K562 (cell line): ENCODE measurements around the gene NTRK3. TPM values are rescaled to one million over a fixed set of nuclear protein-coding genes. Genes with fewer than 3 reads are reported as not detected.

Experiments used
- CHD4 ChIP-seq: fragments of 200-600 bp; sonication (generic); IDR thresholded peaks from 3 replicates; pipeline ENCODE4 v1.6.1; 2012; ENCODE audit warnings: low read depth, mild to moderate bottlenecking, mixed read lengths, low read length, inconsistent platforms; ENCODE audit not compliant: insufficient read depth, insufficient replicate concordance, poor library complexity, severe bottlenecking
- CSDE1 ChIP-seq, 2 experiments: fragments of 450-650 bp; IDR thresholded peaks; 2 replicates each; pipeline ENCODE4 v1.6.1; 2016; ENCODE audit warnings: mild to moderate bottlenecking in 1 of 2
- SMAD1 ChIP-seq: fragments of 150-350 bp; IDR thresholded peaks from 2 replicates; pipeline ENCODE4 v1.6.1; 2014; ENCODE audit warnings: low read length, low read depth; ENCODE audit not compliant: partially characterized antibody
- SRSF9 ChIP-seq: fragments of 200-400 bp; formaldehyde crosslinking; IDR thresholded peaks from 2 replicates; pipeline ENCODE4 v1.6.1; 2017; ENCODE audit warnings: low read depth, low read length, borderline replicate concordance
- ZNF253 ChIP-seq: fragments of 250-450 bp; sonication (Bioruptor Pico); conservative IDR thresholded peaks from 2 replicates; pipeline ENCODE4 v1.6.1; 2021; ENCODE audit warnings: mild to moderate bottlenecking
- ZNF507 ChIP-seq: conservative IDR thresholded peaks from 2 replicates; pipeline ENCODE4 v1.6.1; 2017; ENCODE audit warnings: missing genetic modification characterization, missing compliant biosample characterization
- polyA plus RNA-seq, 8 experiments: library from polyadenylated mRNA; depleted of rRNA in 4 of 8; stranded (reverse) in 5 of 8; unstranded in 3 of 8; fragments of >200 nt; fragmentation: Nextera tagmentation in 2 of 8; fragmentation: Illumina TruSeq in 1 of 8; extraction: Ambion mirVana in 2 of 8; extraction: Trizol in 1 of 8; gene quantifications; 2 replicates each; pipeline versions ENCODE4 v1.2.1 to v1.2.3, GENCODE V29; 2011 to 2014; ENCODE audit warnings: inconsistent platforms in 1 of 8, missing spikeins in 1 of 8
- total RNA-seq, 7 experiments: library from RNA; depleted of rRNA in 6 of 7; stranded (reverse); fragments of >200 nt in 6 of 7; fragmentation: Illumina TruSeq in 2 of 7; extraction: Trizol in 2 of 7; gene quantifications; 2 replicates each; pipeline versions ENCODE4 v1.2.1 to v1.2.3, GENCODE V29; 2011 to 2021; ENCODE audit warnings: low replicate concordance in 1 of 7
- TF ChIP-seq, protein P1 (sequence below): sonication (generic); formaldehyde crosslinking; IDR thresholded peaks from 2 replicates; pipeline ENCODE4 v1.8.0; 2023; ENCODE audit warnings: missing genetic modification reagents, mild to moderate bottlenecking, borderline replicate concordance

NTRK3 gene
- total and polyA plus RNA-seq, 9 of the 15 experiments (the other 6 are each of a cell fraction or from before 2014, with no cell fraction given): 0.11 to 0.13 TPM; not detected in 7

DNA sequence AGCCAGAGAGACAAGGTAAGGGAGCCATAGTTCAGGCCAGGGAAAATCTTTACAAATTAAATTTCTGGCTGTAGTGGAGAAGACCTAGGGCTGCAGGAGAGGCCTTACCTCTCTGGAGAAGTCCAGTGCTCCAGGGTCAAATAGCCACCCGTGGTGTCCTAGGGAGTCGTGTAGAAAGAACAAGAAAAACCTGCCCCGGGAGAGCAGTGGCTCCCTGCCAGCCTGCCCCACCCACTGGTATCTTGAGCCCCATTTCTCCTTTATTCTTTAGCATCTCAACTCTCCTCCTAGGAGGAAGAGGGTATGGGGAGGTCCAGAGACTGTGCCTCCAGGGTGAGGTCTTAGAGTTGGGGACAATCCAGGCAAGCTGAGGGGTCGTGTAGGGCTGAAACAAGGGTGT is 32.1 kb upstream of the NTRK3 start (continued):
- TF ChIP-seq, protein P1, sequence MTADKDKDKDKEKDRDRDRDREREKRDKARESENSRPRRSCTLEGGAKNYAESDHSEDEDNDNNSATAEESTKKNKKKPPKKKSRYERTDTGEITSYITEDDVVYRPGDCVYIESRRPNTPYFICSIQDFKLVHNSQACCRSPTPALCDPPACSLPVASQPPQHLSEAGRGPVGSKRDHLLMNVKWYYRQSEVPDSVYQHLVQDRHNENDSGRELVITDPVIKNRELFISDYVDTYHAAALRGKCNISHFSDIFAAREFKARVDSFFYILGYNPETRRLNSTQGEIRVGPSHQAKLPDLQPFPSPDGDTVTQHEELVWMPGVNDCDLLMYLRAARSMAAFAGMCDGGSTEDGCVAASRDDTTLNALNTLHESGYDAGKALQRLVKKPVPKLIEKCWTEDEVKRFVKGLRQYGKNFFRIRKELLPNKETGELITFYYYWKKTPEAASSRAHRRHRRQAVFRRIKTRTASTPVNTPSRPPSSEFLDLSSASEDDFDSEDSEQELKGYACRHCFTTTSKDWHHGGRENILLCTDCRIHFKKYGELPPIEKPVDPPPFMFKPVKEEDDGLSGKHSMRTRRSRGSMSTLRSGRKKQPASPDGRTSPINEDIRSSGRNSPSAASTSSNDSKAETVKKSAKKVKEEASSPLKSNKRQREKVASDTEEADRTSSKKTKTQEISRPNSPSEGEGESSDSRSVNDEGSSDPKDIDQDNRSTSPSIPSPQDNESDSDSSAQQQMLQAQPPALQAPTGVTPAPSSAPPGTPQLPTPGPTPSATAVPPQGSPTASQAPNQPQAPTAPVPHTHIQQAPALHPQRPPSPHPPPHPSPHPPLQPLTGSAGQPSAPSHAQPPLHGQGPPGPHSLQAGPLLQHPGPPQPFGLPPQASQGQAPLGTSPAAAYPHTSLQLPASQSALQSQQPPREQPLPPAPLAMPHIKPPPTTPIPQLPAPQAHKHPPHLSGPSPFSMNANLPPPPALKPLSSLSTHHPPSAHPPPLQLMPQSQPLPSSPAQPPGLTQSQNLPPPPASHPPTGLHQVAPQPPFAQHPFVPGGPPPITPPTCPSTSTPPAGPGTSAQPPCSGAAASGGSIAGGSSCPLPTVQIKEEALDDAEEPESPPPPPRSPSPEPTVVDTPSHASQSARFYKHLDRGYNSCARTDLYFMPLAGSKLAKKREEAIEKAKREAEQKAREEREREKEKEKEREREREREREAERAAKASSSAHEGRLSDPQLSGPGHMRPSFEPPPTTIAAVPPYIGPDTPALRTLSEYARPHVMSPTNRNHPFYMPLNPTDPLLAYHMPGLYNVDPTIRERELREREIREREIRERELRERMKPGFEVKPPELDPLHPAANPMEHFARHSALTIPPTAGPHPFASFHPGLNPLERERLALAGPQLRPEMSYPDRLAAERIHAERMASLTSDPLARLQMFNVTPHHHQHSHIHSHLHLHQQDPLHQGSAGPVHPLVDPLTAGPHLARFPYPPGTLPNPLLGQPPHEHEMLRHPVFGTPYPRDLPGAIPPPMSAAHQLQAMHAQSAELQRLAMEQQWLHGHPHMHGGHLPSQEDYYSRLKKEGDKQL: no peak
- TF ChIP-seq ZNF253 (CRISPR knock-in tag) (no peak), SMAD1 (no peak), ZNF507 (tag) (no peak), SRSF9 (no peak), CHD4 (no peak), CSDE1 (IDR thresholded peaks at IDR 0.05) (no peak)
